HCT116 (cell line): ENCODE results near the gene SLC27A1. TPM values are rescaled to one million over a fixed set of nuclear protein-coding genes. Genes with fewer than 3 reads are reported as not detected.

Experiments used
- ATAC-seq: fragments of 200-7000 bp; cut with Tn5 transposase; 2 replicates; pipeline ENCODE4 v1.9.1; 2020; ENCODE audit warnings: mild to moderate bottlenecking, moderate library complexity
- BruUV-seq: library from RNA; stranded (reverse); fragments of 400-500 nt; replicated peaks from 2 replicates; lab custom pipeline; 2021; lab: Mats Ljungman, UMichigan
- CTCF ChIA-PET: fragments of 300-600 bp; sonication (Branson Sonifier 250); formaldehyde crosslinking; loops from one replicate; lab custom pipeline; 2021; ENCODE audit warnings: antibody characterized with exemption; lab: Charles Lee
- POLR2A ChIA-PET: fragments of 300-600, 350-600 bp; sonication (Branson Sonifier 250); formaldehyde crosslinking; loops from one replicate; lab custom pipeline; 2021; ENCODE audit warnings: antibody characterized with exemption; lab: Charles Lee
- RAD21 ChIA-PET, 2 experiments: fragments of 300-600 bp; sonication (Branson Sonifier 250); formaldehyde crosslinking; loops; one replicate each; lab custom pipeline; 2023; ENCODE audit warnings: low total read pairs in 2 of 2; ENCODE audit not compliant: uncharacterized antibody in 2 of 2, unreplicated experiment in 2 of 2, low non-redundant PET in 1 of 2; lab: Charles Lee
- DNase-seq: peaks from one replicate; pipeline ENCODE4 v3.0.0-alpha.2; 2010; ENCODE audit warnings: low read depth, low spot score
- H2AFZ ChIP-seq: fragments of 200-600 bp; shearing (Covaris generic), sonication (generic); 2 replicates; pipeline ENCODE4 v1.6.1; 2017; ENCODE audit warnings: low read depth, mixed run types, mixed read lengths, antibody characterized with exemption, low read length; ENCODE audit not compliant: poor library complexity, severe bottlenecking
- H3K27ac ChIP-seq: 2 replicates; pipeline ENCODE4 v1.5.1; 2012; ENCODE audit warnings: low read depth, low read length
- H3K27me3 ChIP-seq: fragments of 200-600 bp; sonication (generic); 2 replicates; pipeline ENCODE4 v1.6.1; 2016; ENCODE audit warnings: mixed run types, low read length, mixed read lengths; ENCODE audit not compliant: insufficient read depth
- H3K36me3 ChIP-seq, 2 experiments: fragments of 200-500 bp in 1 of 2; fragments of 200-600 bp in 1 of 2; sonication (Bioruptor generic) in 1 of 2; sonication (generic) in 1 of 2; 2 replicates each; pipeline versions ENCODE4 v1.5.1 to v1.6.1; 2014 to 2016; ENCODE audit warnings: low read length in 2 of 2, inconsistent platforms in 1 of 2, mixed read lengths in 1 of 2, mixed run types in 1 of 2; ENCODE audit not compliant: insufficient read depth in 2 of 2, control insufficient read depth in 1 of 2
- H3K4me1 ChIP-seq, 2 experiments: fragments of 200-600 bp in 1 of 2; sonication (generic) in 1 of 2; 2 replicates each; pipeline versions ENCODE4 v1.5.1 to v1.6.1; 2012 to 2017; ENCODE audit warnings: low read length in 2 of 2, inconsistent platforms in 1 of 2, mild to moderate bottlenecking in 1 of 2, mixed read lengths in 1 of 2, mixed run types in 1 of 2, moderate library complexity in 1 of 2; ENCODE audit not compliant: insufficient read depth in 2 of 2, control insufficient read depth in 1 of 2
- H3K4me2 ChIP-seq: fragments of 200-600 bp; sonication (generic); 2 replicates; pipeline ENCODE4 v1.6.1; 2017; ENCODE audit warnings: mixed run types, low read length, mixed read lengths
- H3K4me3 ChIP-seq, 2 experiments: fragments of 200-600 bp in 1 of 2; sonication (generic) in 1 of 2; replicated peaks in 1 of 2; 2 replicates each; pipeline ENCODE4 v1.5.1; 2011 to 2016; ENCODE audit warnings: low read length in 2 of 2, control low read depth in 1 of 2, low read depth in 1 of 2, mild to moderate bottlenecking in 1 of 2, mixed read lengths in 1 of 2, mixed run types in 1 of 2
- H3K79me2 ChIP-seq: fragments of 200-600 bp; sonication (generic); 2 replicates; pipeline ENCODE4 v1.6.1; 2017; ENCODE audit warnings: mild to moderate bottlenecking, mixed run types, low read length, moderate library complexity, mixed read lengths; ENCODE audit not compliant: insufficient read depth
- H3K9ac ChIP-seq: fragments of 200-600 bp; sonication (generic); 2 replicates; pipeline ENCODE4 v1.6.1; 2016; ENCODE audit warnings: low read length, mixed read lengths
- H3K9me2 ChIP-seq: fragments of 200-600 bp; sonication (generic), shearing (Covaris generic); 2 replicates; pipeline ENCODE4 v1.6.1; 2017; ENCODE audit warnings: mixed run types, mild to moderate bottlenecking, moderate library complexity; ENCODE audit not compliant: insufficient read depth
- H3K9me3 ChIP-seq, 2 experiments: fragments of 200-500 bp in 1 of 2; fragments of 200-600 bp in 1 of 2; sonication (Bioruptor generic) in 1 of 2; sonication (generic) in 1 of 2; 2 replicates each; pipeline ENCODE4 v1.6.1; 2014 to 2017; ENCODE audit warnings: low read length in 2 of 2, mixed read lengths in 2 of 2, inconsistent platforms in 1 of 2, low read depth in 1 of 2, mild to moderate bottlenecking in 1 of 2, mixed run types in 1 of 2, moderate library complexity in 1 of 2; ENCODE audit not compliant: control insufficient read depth in 1 of 2, insufficient read depth in 1 of 2
- H4K20me1 ChIP-seq: fragments of 200-600 bp; sonication (generic), shearing (Covaris generic); 2 replicates; pipeline ENCODE4 v1.6.1; 2017; ENCODE audit warnings: mixed run types, mild to moderate bottlenecking, moderate library complexity; ENCODE audit not compliant: insufficient read depth
- CBX3 ChIP-seq: IDR thresholded peaks from 2 replicates; pipeline ENCODE4 v1.6.1; 2012; ENCODE audit warnings: low read depth
- CEBPB ChIP-seq: IDR thresholded peaks from 2 replicates; pipeline ENCODE4 v1.6.1; 2012; ENCODE audit warnings: low read depth
- EGR1 ChIP-seq: IDR thresholded peaks from 2 replicates; pipeline ENCODE4 v1.6.1; 2012; ENCODE audit warnings: low read depth
- EZH2 ChIP-seq: fragments of 200-600 bp; sonication (generic); IDR thresholded peaks from 2 replicates; pipeline ENCODE4 v1.6.1; 2017; ENCODE audit warnings: antibody characterized with exemption, mixed run types
- EZH2phosphoT487 ChIP-seq: fragments of 200-600 bp; IDR thresholded peaks from 2 replicates; pipeline ENCODE4 v1.6.1; 2018; ENCODE audit warnings: antibody characterized with exemption, borderline replicate concordance
- FOSL1 ChIP-seq: IDR thresholded peaks from 2 replicates; pipeline ENCODE4 v1.6.1; 2012; ENCODE audit warnings: low read depth
- JUND ChIP-seq: IDR thresholded peaks from 2 replicates; pipeline ENCODE4 v1.6.1; 2012
- POLR2A ChIP-seq: IDR thresholded peaks from 2 replicates; pipeline ENCODE4 v1.7.0; 2011; ENCODE audit warnings: borderline replicate concordance; ENCODE audit not compliant: insufficient read depth, insufficient read length; ENCODE audit errors: extremely low read depth
- POLR2AphosphoS5 ChIP-seq: IDR thresholded peaks from 2 replicates; pipeline ENCODE4 v1.6.1; 2011; ENCODE audit warnings: mild to moderate bottlenecking, low read depth, low read length, moderate library complexity
- RAD21 ChIP-seq: IDR thresholded peaks from 2 replicates; pipeline ENCODE4 v1.6.1; 2012; ENCODE audit warnings: low read depth, mild to moderate bottlenecking
- SP1 ChIP-seq: IDR thresholded peaks from 2 replicates; pipeline ENCODE4 v1.6.1; 2012; ENCODE audit warnings: low read depth
- ZFX ChIP-seq: fragments of 450-650 bp; IDR thresholded peaks from 2 replicates; pipeline ENCODE4 v1.6.1; 2017
- intact Hi-C: fragments of 100-400 bp; cut with micrococcal nuclease; formaldehyde crosslinking; loops from 2 replicates; pipeline ENCODE4 v1.10.0; 2022
- total RNA-seq: library from RNA; stranded (reverse); gene quantifications from one replicate; pipeline ENCODE4 v1.2.1, GENCODE V29; 2021; ENCODE audit not compliant: unreplicated experiment
- TF ChIP-seq, protein P1 (sequence below): IDR thresholded peaks from 2 replicates; pipeline ENCODE4 v1.6.1; 2012
- TF ChIP-seq, protein P2 (sequence below): IDR thresholded peaks from 2 replicates; pipeline ENCODE4 v1.6.1; 2011; ENCODE audit warnings: mild to moderate bottlenecking, low read length, moderate library complexity; ENCODE audit not compliant: insufficient replicate concordance; ENCODE audit errors: extremely low read depth
- TF ChIP-seq, protein P3 (sequence below): IDR thresholded peaks from 2 replicates; pipeline ENCODE4 v1.6.1; 2012

Gene SLC27A1
- total RNA-seq, 1 experiment from 2014 or later, result 22.5 TPM

DNA sequence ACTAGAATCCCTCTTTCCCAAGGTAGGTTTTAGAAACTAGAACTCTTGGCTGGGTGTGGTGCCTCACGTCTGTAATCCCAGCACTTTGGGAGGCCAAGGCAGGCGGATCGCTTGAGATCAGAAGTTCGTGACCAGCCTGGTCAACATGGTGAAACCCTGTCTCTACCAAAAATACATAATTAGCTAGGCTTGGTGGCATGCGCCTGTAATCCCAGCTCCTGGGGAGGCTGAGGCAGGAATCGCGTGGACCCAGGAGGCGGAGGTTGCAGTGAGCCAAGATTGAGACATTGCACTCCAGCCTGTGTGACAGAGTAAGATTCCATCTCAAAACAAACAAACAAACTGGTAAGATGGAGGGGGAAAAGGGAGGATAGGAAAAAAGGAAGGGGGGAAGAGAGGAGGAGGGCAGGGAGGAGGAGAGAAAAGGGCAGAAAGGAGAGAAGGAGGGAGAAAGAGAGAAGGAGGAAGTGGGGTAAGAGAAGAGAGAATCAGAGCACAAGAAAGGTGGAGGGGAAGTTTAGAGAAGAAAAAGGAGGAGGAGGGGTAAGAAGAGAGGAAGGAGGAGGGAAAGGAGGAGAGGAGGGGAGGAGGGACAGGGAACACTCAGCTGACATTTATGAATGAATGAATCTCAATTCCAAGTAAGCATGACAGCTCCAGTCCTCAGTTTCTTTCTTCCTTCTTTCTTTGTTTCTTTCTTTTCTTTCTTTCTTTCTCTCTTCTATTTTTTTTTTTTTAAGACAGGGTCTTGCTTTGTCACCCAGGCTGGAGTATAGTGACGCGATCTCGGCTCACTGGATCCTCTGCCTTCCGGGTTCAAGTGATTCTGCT is 2.6 kb upstream of the SLC27A1 start (continued):
- TF ChIP-seq EZH2phosphoT487 (no peak), POLR2AphosphoS5 (no peak), CBX3 (no peak), SP1 (no peak), EZH2 (no peak)
- TF ChIP-seq, protein P1, sequence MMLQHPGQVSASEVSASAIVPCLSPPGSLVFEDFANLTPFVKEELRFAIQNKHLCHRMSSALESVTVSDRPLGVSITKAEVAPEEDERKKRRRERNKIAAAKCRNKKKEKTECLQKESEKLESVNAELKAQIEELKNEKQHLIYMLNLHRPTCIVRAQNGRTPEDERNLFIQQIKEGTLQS, result no peak
- TF ChIP-seq, protein P2, sequence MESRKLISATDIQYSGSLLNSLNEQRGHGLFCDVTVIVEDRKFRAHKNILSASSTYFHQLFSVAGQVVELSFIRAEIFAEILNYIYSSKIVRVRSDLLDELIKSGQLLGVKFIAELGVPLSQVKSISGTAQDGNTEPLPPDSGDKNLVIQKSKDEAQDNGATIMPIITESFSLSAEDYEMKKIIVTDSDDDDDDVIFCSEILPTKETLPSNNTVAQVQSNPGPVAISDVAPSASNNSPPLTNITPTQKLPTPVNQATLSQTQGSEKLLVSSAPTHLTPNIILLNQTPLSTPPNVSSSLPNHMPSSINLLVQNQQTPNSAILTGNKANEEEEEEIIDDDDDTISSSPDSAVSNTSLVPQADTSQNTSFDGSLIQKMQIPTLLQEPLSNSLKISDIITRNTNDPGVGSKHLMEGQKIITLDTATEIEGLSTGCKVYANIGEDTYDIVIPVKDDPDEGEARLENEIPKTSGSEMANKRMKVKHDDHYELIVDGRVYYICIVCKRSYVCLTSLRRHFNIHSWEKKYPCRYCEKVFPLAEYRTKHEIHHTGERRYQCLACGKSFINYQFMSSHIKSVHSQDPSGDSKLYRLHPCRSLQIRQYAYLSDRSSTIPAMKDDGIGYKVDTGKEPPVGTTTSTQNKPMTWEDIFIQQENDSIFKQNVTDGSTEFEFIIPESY, result no peak

DNA sequence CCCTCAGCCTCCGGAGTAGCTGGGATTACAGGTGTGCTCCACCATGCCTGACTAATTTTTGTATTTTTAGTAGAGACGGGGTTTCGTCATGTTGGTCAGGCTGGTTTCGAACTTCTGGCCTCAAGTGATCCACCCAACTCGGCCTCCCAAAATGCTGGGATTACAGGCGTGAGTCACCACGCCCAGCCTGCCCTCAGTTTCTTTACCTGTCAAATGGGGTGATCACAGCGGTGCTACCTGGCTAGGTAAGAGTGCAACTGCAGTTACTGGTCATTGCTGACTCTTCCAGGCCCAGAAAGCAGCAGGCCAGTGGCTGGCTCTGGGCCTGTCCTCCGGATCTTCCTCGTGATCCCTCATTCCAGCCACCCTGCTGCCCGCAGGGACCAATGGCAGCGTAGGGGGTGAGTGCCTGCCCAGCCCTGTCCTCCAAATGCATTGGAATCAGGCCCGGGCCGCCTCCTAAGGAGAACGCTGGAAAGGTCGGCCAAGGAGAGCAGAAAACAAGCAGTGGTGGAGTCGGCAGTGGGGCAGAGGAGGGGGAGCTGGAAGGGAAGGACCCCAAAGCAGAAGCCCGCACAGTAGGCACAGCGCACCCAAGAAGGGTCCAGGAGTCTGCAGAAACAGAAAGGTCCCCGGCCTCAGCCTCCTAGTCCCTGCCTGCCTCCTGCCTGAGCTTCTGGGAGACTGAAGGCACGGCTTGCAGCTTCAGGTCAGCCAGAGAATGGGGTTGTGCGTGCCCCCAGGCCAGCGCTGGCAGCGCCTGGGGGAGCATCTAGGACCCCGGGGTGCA is 1.8 kb upstream of the SLC27A1 start:
- H3K27me3 ChIP-seq, result no peaks in the 10 kb centered on the region
- H4K20me1 ChIP-seq, result no peaks in the 10 kb centered on the region
- RAD21 ChIA-PET, result no interaction called here
- H3K4me3 ChIP-seq, result no peak overlapping the region
- no peaks in the 10 kb centered on the region for H3K9me2 ChIP-seq
- no peaks in the 10 kb centered on the region for H3K9me3 ChIP-seq
- CTCF ChIA-PET, result interaction anchor here (1.9 kb wide), 1 partner anchor 28 kb away, joined by 5 read pairs; no protein-coding TSS in a partner anchor
- H3K4me2 ChIP-seq, result peak overlapping the region; percentile 98
- H2AFZ ChIP-seq, result no peak overlapping the region
- peak overlapping the region; percentile 69 for H3K27ac ChIP-seq
- POLR2A ChIA-PET, result interaction anchor here (0.7 kb wide), 1 partner anchor 83 kb away, joined by 3 read pairs; no protein-coding TSS in a partner anchor
- no peaks in the 10 kb centered on the region for H3K36me3 ChIP-seq
- no peaks in the 10 kb centered on the region; the same call in 1 of the 2 replicates for H3K79me2 ChIP-seq
- TF ChIP-seq SP1 (no peak), EGR1 (no peak), RAD21 (no peak), POLR2A (no peak), CEBPB (no peak), FOSL1 (no peak), ZFX (no peak), JUND (no peak), POLR2AphosphoS5 (no peak)
- TF ChIP-seq, protein P1, result no peak
- TF ChIP-seq, protein P3, sequence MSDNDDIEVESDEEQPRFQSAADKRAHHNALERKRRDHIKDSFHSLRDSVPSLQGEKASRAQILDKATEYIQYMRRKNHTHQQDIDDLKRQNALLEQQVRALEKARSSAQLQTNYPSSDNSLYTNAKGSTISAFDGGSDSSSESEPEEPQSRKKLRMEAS, result no peak
- TF ChIP-seq, protein P2, result no peak
- intact Hi-C loops, result no loop called here
- H3K4me1 ChIP-seq, result peaks cover 30 to 56% of the 10 kb centered on the region in 2 experiments
- DNase-seq (no peak), ATAC-seq (no peak)
- BruUV-seq, result no TSS peak
- H3K9ac ChIP-seq, result peak overlapping the region; percentile 82
